ENCODE results near the gene ARHGEF3.

DNA sequence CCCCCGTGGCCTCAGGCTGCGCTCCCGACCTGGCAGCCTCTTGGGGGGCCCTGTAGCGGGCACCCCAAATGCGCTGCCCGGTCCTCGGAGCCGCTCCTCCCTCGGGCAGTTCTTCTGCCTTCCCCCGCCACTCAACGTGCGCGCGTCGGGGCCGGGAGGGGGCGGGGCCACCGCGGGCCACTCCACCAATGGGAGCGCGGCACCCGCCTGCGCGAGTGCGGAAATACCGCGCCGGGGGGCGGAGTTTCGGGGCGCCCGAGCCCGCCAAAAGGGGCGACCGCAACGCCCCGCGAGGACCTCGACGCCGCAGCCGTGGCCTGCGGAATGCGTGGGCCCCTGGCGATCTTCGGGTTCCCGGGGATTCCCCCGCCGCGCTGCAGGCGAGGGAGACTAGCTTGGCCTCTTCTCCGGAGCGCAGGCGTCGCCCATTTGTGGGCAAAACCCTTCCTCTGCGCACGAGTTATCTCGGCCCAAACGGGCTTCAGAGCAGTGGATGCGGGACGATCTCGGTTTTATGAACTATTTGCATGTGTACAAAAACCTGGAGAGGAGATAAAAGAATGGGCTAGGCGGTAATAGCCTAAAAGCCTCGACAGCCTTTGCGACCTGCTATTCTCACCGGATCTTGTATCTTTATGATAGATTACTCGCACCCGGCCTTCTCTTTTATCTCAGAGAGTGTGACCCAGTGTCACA lies 118.5 kb downstream of the ARHGEF3 start, which contains the start of gene TASOR:
- TF ChIP-seq, protein P1, sequence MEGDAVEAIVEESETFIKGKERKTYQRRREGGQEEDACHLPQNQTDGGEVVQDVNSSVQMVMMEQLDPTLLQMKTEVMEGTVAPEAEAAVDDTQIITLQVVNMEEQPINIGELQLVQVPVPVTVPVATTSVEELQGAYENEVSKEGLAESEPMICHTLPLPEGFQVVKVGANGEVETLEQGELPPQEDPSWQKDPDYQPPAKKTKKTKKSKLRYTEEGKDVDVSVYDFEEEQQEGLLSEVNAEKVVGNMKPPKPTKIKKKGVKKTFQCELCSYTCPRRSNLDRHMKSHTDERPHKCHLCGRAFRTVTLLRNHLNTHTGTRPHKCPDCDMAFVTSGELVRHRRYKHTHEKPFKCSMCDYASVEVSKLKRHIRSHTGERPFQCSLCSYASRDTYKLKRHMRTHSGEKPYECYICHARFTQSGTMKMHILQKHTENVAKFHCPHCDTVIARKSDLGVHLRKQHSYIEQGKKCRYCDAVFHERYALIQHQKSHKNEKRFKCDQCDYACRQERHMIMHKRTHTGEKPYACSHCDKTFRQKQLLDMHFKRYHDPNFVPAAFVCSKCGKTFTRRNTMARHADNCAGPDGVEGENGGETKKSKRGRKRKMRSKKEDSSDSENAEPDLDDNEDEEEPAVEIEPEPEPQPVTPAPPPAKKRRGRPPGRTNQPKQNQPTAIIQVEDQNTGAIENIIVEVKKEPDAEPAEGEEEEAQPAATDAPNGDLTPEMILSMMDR (IDR thresholded peaks at IDR 0.05), result no peak
- TF ChIP-seq EZH2 (IDR thresholded peaks at IDR 0.05) (no peak), EZH2phosphoT487 (IDR thresholded peaks at IDR 0.05) (peak; percentile 31)

Measured in neural progenitor cell (in vitro differentiated cells).